CD4-positive, alpha-beta T cell treated with Interleukin-4 for 1 hour (primary cell): ENCODE measurements around the gene TAPBPL.
"Not testable (repeated sequence)": the region's sequence is repeated elsewhere in the genome, so short reads cannot be mapped to it uniquely, and the experiment has no call there.

Source experiments
- DNase-seq, 2 donors: peaks; one replicate each; pipeline ENCODE4 v3.0.0-alpha.2; 2020 to 2022

TAPBPL gene

GRCh38 chr12:6493497-6494257 is 41.8 kb downstream of the TAPBPL start, which contains the start of gene NCAPD2:
TSS of gene NCAPD2 (plus strand) at chr12:6494102. CDS start at chr12:6495099, 997 bp downstream.
- DNase-seq = peak; percentile 96

DNA sequence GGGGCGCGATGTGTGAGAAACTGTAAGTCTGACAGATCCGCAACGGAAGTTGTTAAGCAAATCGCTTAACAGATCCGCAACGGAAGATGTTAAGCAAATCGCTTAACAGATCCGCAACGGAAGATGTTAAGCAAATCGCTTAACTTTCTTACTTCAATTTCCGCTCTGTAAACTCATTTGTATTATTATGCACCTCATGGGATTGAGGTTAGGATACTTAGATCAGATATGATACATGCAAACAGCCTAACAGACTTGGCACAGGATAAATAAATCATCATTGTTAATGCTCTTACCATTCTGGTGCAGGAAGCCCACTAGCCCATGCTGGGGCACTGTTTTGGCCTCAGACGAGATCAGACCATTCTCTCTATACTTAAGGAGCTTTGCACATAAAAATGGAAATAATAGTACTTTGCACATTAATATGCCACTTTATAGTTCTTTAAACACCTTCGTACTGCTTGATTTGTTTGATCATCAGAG is 42.5 kb downstream of the TAPBPL start:
- no peak for DNase-seq

DNA sequence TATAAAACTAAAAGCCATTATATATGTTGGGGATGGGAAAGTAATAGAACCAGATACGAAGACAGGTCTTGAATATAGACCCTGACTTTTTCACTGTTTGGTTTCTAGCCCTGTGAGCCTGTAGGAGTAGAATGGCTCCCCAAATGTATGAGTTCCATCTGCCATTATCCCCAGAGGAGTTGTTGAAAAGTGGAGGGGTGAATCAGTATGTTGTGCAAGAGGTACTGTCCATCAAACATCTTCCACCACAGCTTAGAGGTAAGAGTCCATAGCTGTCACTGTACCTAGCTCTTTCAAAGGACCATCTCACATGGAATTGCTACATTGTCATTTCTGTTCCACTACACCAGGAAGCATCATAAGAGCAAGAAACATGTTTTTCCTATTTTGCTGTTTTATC is 43.1 kb downstream of the TAPBPL start:
- no peak for DNase-seq

GRCh38 chr12:6497291-6497690 is 45.4 kb downstream of the TAPBPL start:
- not testable (repeated sequence) for DNase-seq

GRCh38 chr12:6500466-6500865 is 48.6 kb downstream of the TAPBPL start:
- no peak for DNase-seq

- no peak for DNase-seq
Measured at GRCh38 chr12:6507102-6507998, 55.5 kb downstream of the TAPBPL start.

GRCh38 chr12:6508087-6508486 is 56.2 kb downstream of the TAPBPL start:
- no peak for DNase-seq
